ENCODE data around the gene SAMD9L. TPM values are rescaled to one million over a fixed set of nuclear protein-coding genes. Genes with fewer than 3 reads are reported as not detected.

Gene SAMD9L
- total RNA-seq, 2 experiments from 2014 or later, result 4.6 to 10.8 TPM

- no peaks in the 10 kb centered on the region for H3K4me1 ChIP-seq (ENCODE audit: insufficient read depth, low read length, poor library complexity, severe bottlenecking)
- TF ChIP-seq EZH2phosphoT487 (IDR thresholded peaks at IDR 0.05; ENCODE audit: borderline replicate concordance, low read depth, low read length), result no peak
- TF ChIP-seq CTCF (conservative IDR thresholded peaks at IDR 0.05; ENCODE audit: low read length), result no peak
- POLR2A ChIA-PET, result no interaction called here
Observed at GRCh38 chr7:93175219-93175618, 27.0 kb upstream of the SAMD9L start.

GRCh38 chr7:93172683-93173082 lies 24.5 kb upstream of the SAMD9L start:
- BruUV-seq (replicated peaks), result no TSS peak
- H3K79me2 ChIP-seq (ENCODE audit: insufficient read depth, low read depth, low read length), result no peaks in the 10 kb centered on the region
- ChIA-PET CTCF (ENCODE audit: unreplicated experiment) (no interaction called here), POLR2A (interaction anchor here (0.7 kb wide), 1 partner anchor 891 kb away, joined by 3 read pairs; no protein-coding TSS in a partner anchor)
- no peaks in the 10 kb centered on the region for H3K9me2 ChIP-seq (ENCODE audit: insufficient read depth, low read length)
- no peaks in the 10 kb centered on the region for H4K20me1 ChIP-seq (ENCODE audit: insufficient read depth, low read length)
- no peak overlapping the region for H3K4me2 ChIP-seq (ENCODE audit: low read length)
- H2AFZ ChIP-seq (ENCODE audit: low read length), result no peak overlapping the region
- no peaks in the 10 kb centered on the region for H3K4me1 ChIP-seq (ENCODE audit: insufficient read depth, low read length, poor library complexity, severe bottlenecking)
- H3K27ac ChIP-seq (ENCODE audit: low read depth, low read length, poor library complexity, severe bottlenecking), result no peak overlapping the region
- TF ChIP-seq CTCF (conservative IDR thresholded peaks at IDR 0.05; ENCODE audit: low read length) (no peak), EZH2phosphoT487 (IDR thresholded peaks at IDR 0.05; ENCODE audit: borderline replicate concordance, low read depth, low read length) (no peak)
- H3K9me3 ChIP-seq (ENCODE audit: low read length), result peaks cover 16% of the 10 kb centered on the region; the same call in 1 of the 2 replicates
- no peak for DNase-seq (ENCODE audit: low spot score)
- H3K4me3 ChIP-seq (ENCODE audit: low read depth, low read length, poor library complexity, severe bottlenecking), result no peak overlapping the region
- intact Hi-C loops (cut with micrococcal nuclease; ENCODE audit: unreplicated experiment), result no loop called here
- H3K36me3 ChIP-seq (ENCODE audit: insufficient read depth, low read length), result no peaks in the 10 kb centered on the region

More at GRCh38 chr7:93175219-93175618, 27.0 kb upstream of the SAMD9L start:
- Histone ChIP-seq H3K9me3 (ENCODE audit: low read length) (peaks cover 16% of the 10 kb centered on the region; the same call in 1 of the 2 replicates), H3K27ac (ENCODE audit: low read depth, low read length, poor library complexity, severe bottlenecking) (no peak overlapping the region), H2AFZ (ENCODE audit: low read length) (no peak overlapping the region), H3K4me2 (ENCODE audit: low read length) (no peak overlapping the region), H4K20me1 (ENCODE audit: insufficient read depth, low read length) (no peaks in the 10 kb centered on the region), H3K36me3 (ENCODE audit: insufficient read depth, low read length) (no peaks in the 10 kb centered on the region), H3K4me3 (ENCODE audit: low read depth, low read length, poor library complexity, severe bottlenecking) (no peak overlapping the region), H3K79me2 (ENCODE audit: insufficient read depth, low read depth, low read length) (no peaks in the 10 kb centered on the region), H3K9me2 (ENCODE audit: insufficient read depth, low read length) (no peaks in the 10 kb centered on the region)
- DNase-seq (ENCODE audit: low spot score), result no peak
- CTCF ChIA-PET (ENCODE audit: unreplicated experiment), result no interaction called here
- no TSS peak for BruUV-seq (replicated peaks)
- intact Hi-C loops (cut with micrococcal nuclease; ENCODE audit: unreplicated experiment), result no loop called here

- POLR2A ChIA-PET, result interaction anchor here (0.6 to 0.7 kb wide), 2 partner anchors 334 to 892 kb away, joined by 3 read pairs; no protein-coding TSS in a partner anchor
- Histone ChIP-seq H3K27ac (ENCODE audit: low read depth, low read length, poor library complexity, severe bottlenecking) (no peak overlapping the region), H3K4me3 (ENCODE audit: low read depth, low read length, poor library complexity, severe bottlenecking) (no peak overlapping the region), H3K4me1 (ENCODE audit: insufficient read depth, low read length, poor library complexity, severe bottlenecking) (no peaks in the 10 kb centered on the region), H2AFZ (ENCODE audit: low read length) (no peak overlapping the region), H3K36me3 (ENCODE audit: insufficient read depth, low read length) (no peaks in the 10 kb centered on the region), H3K79me2 (ENCODE audit: insufficient read depth, low read depth, low read length) (no peaks in the 10 kb centered on the region), H3K4me2 (ENCODE audit: low read length) (no peak overlapping the region), H3K9me2 (ENCODE audit: insufficient read depth, low read length) (no peaks in the 10 kb centered on the region), H4K20me1 (ENCODE audit: insufficient read depth, low read length) (no peaks in the 10 kb centered on the region), H3K9me3 (ENCODE audit: low read length) (peaks cover 16% of the 10 kb centered on the region; the same call in 1 of the 2 replicates)
- DNase-seq (ENCODE audit: low spot score), result no peak
- no peak for TF ChIP-seq EZH2phosphoT487 (IDR thresholded peaks at IDR 0.05; ENCODE audit: borderline replicate concordance, low read depth, low read length)
- no peak for TF ChIP-seq CTCF (conservative IDR thresholded peaks at IDR 0.05; ENCODE audit: low read length)
- intact Hi-C loops (cut with micrococcal nuclease; ENCODE audit: unreplicated experiment), result no loop called here
- CTCF ChIA-PET (ENCODE audit: unreplicated experiment), result no interaction called here
- no TSS peak for BruUV-seq (replicated peaks)
Observed at GRCh38 chr7:93171606-93172226, 23.5 kb upstream of the SAMD9L start.
